Neutrophil (primary cell): ENCODE results near the gene APOA1.

Experiments used
- H3K27ac ChIP-seq: fragments of 200-600 bp; sonication (generic); 2 replicates; pipeline ENCODE4 v1.5.1; 2016; ENCODE audit warnings: mild to moderate bottlenecking, moderate library complexity
- H3K27me3 ChIP-seq: fragments of 200-600 bp; sonication (generic); 2 replicates; pipeline ENCODE4 v1.6.0; 2016; ENCODE audit warnings: mild to moderate bottlenecking
- H3K36me3 ChIP-seq: fragments of 200-600 bp; sonication (generic); 2 replicates; pipeline ENCODE4 v1.5.1; 2017
- H3K4me1 ChIP-seq, 2 experiments: fragments of 200-600 bp in 1 of 2; sonication (generic) in 1 of 2; 1 replicate in 1 of 2; 2 replicates in 1 of 2; pipeline versions ENCODE4 v1.5.1 to v1.6.1; 2013 to 2016; ENCODE audit warnings: low read depth in 1 of 2, low read length in 1 of 2, mild to moderate bottlenecking in 1 of 2, moderate library complexity in 1 of 2; ENCODE audit not compliant: control insufficient read depth in 1 of 2, insufficient read depth in 1 of 2
- H3K4me3 ChIP-seq, 2 experiments: fragments of 200-600 bp in 1 of 2; sonication (generic) in 1 of 2; 1 replicate in 1 of 2; 2 replicates in 1 of 2; pipeline ENCODE4 v1.5.1; 2013 to 2016; ENCODE audit warnings: low read depth in 1 of 2, low read length in 1 of 2, mild to moderate bottlenecking in 1 of 2, moderate library complexity in 1 of 2
- H3K9me3 ChIP-seq: fragments of 200-600 bp; sonication (generic); 2 replicates; pipeline ENCODE4 v1.5.1; 2016
- TF ChIP-seq, protein P1 (sequence below): fragments of 200-600 bp; sonication (generic); IDR thresholded peaks from 2 replicates; pipeline ENCODE4 v1.5.1; 2016; ENCODE audit warnings: antibody characterized with exemption

The APOA1 gene

DNA sequence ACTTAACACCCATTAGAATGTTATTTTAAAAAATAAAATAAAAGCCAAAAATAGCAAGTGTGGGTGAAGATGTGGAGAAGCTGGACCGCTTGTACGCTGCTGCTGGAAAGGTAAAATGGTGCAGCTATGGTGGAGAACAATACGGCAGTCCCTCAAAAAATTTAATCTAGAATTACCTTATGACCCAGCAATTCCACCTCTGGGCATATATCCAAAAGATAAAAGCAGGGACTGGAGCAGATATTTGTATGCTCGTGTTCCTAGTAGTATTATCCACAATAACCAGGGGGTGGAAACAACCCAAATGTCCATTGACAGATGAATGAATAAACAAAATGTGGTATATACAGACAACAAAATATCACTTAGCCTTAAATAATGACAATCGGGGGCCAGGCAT is 39.6 kb downstream of the APOA1 start:
- TF ChIP-seq, protein P1, sequence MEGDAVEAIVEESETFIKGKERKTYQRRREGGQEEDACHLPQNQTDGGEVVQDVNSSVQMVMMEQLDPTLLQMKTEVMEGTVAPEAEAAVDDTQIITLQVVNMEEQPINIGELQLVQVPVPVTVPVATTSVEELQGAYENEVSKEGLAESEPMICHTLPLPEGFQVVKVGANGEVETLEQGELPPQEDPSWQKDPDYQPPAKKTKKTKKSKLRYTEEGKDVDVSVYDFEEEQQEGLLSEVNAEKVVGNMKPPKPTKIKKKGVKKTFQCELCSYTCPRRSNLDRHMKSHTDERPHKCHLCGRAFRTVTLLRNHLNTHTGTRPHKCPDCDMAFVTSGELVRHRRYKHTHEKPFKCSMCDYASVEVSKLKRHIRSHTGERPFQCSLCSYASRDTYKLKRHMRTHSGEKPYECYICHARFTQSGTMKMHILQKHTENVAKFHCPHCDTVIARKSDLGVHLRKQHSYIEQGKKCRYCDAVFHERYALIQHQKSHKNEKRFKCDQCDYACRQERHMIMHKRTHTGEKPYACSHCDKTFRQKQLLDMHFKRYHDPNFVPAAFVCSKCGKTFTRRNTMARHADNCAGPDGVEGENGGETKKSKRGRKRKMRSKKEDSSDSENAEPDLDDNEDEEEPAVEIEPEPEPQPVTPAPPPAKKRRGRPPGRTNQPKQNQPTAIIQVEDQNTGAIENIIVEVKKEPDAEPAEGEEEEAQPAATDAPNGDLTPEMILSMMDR: no peak
- Histone ChIP-seq H3K27me3 (no peaks in the 10 kb centered on the region), H3K4me3 (no peak overlapping the region), H3K9me3 (no peaks in the 10 kb centered on the region), H3K27ac (no peak overlapping the region), H3K36me3 (no peaks in the 10 kb centered on the region), H3K4me1 (no peaks in the 10 kb centered on the region)

DNA sequence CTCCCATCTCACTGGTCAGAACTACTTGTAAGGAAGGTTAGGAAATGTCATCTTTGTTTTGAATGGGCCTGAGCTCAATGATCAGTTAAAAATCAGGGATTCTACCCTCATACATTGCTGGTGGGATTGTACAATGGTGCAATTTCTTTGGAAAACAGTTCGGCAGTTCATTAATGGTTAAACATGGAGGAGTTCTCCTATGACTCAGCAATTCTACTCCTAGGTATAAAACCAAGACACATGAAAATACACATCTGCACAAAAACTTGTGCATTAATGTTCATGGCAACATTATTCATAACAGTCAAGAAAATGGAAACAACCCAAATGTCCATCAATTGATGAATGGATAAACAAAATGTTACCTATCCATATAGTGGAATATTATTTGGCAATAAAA is 40.9 kb downstream of the APOA1 start:
- no peaks in the 10 kb centered on the region for H3K27me3 ChIP-seq
- H3K36me3 ChIP-seq: no peaks in the 10 kb centered on the region
- H3K4me3 ChIP-seq: no peak overlapping the region
- H3K4me1 ChIP-seq: peaks cover under 1% of the 10 kb centered on the region in 2 experiments
- no peak overlapping the region for H3K27ac ChIP-seq
- TF ChIP-seq, protein P1: no peak
- no peaks in the 10 kb centered on the region for H3K9me3 ChIP-seq

- Histone ChIP-seq H3K27me3 (no peaks in the 10 kb centered on the region), H3K4me3 (no peak overlapping the region), H3K36me3 (no peaks in the 10 kb centered on the region), H3K4me1 (peaks cover 6 to 7% of the 10 kb centered on the region in 2 experiments), H3K9me3 (no peaks in the 10 kb centered on the region), H3K27ac (no peak overlapping the region)
- TF ChIP-seq, protein P1: no peak
These were observed 42.6 kb downstream of the APOA1 start for GRCh38 chr11:116794851-116795250.

DNA sequence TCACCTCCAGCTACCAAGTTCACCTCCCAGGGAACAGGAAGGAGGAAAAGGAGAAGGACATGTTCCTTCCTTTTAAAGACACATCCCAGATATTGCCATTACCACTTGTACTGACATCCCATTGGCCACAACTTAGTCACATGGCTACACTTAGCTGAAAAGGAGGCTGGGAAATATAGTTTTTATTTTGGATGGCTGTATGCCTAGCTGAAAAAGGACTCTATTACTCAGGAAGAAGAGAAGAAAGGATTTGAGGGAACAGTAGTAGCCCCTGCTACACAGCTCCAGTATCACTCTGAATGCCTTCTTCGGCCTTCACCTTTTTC is 43.7 kb downstream of the APOA1 start:
- no peaks in the 10 kb centered on the region for H3K27me3 ChIP-seq
- H3K9me3 ChIP-seq: no peaks in the 10 kb centered on the region
- TF ChIP-seq, protein P1: no peak
- H3K27ac ChIP-seq: no peak overlapping the region
- peaks cover 6 to 7% of the 10 kb centered on the region in 2 experiments for H3K4me1 ChIP-seq
- H3K4me3 ChIP-seq: no peak overlapping the region
- no peaks in the 10 kb centered on the region for H3K36me3 ChIP-seq

- Histone ChIP-seq H3K36me3 (no peaks in the 10 kb centered on the region), H3K27ac (no peak overlapping the region), H3K9me3 (no peaks in the 10 kb centered on the region), H3K4me3 (no peak overlapping the region), H3K4me1 (peaks cover 12 to 13% of the 10 kb centered on the region in 2 experiments), H3K27me3 (no peaks in the 10 kb centered on the region)
- TF ChIP-seq, protein P1: no peak
These were observed 44.3 kb downstream of the APOA1 start for GRCh38 chr11:116792869-116793771.
